A673 (cell line): ENCODE measurements around the gene CRYBB1. TPM values are rescaled to one million over a fixed set of nuclear protein-coding genes. Genes with fewer than 3 reads are reported as not detected.

Source experiments
- BruUV-seq: library from RNA; stranded (reverse); fragments of 400-500 nt; replicated peaks from 2 replicates; lab custom pipeline; 2021; lab: Mats Ljungman, UMichigan
- CTCF ChIA-PET: fragments of 300-600 bp; sonication (Branson Sonifier 250); formaldehyde crosslinking; loops from one replicate; lab custom pipeline; 2022; ENCODE audit warnings: antibody characterized with exemption; lab: Charles Lee
- POLR2A ChIA-PET: fragments of 300-600 bp; sonication (Branson Sonifier 250); formaldehyde crosslinking; loops from one replicate; lab custom pipeline; 2022; ENCODE audit warnings: antibody characterized with exemption; ENCODE audit not compliant: low non-redundant PET; lab: Charles Lee
- DNase-seq: peaks from one replicate; pipeline ENCODE4 v3.0.0-alpha.2; 2015; ENCODE audit warnings: low spot score
- H3K27ac ChIP-seq: fragments of 200-600 bp; sonication (generic); 2 replicates; pipeline ENCODE4 v1.5.1; 2016; ENCODE audit warnings: mixed run types, low read depth, mild to moderate bottlenecking, mixed read lengths, antibody characterized with exemption, low read length; ENCODE audit not compliant: poor library complexity, severe bottlenecking
- H3K27me3 ChIP-seq: fragments of 200-600 bp; sonication (generic); replicated peaks from 2 replicates; pipeline ENCODE4 v1.6.1; 2017; ENCODE audit warnings: mixed run types, low read depth, mild to moderate bottlenecking, mixed read lengths, antibody characterized with exemption, low read length; ENCODE audit not compliant: insufficient read depth, poor library complexity
- H3K36me3 ChIP-seq: fragments of 200-600 bp; sonication (generic); 2 replicates; pipeline ENCODE4 v1.6.1; 2016; ENCODE audit warnings: mixed run types, mild to moderate bottlenecking, mixed read lengths, antibody characterized with exemption, low read length; ENCODE audit not compliant: insufficient read depth, poor library complexity, severe bottlenecking
- H3K4me1 ChIP-seq: fragments of 200-600 bp; sonication (generic); 2 replicates; pipeline ENCODE4 v1.6.1; 2017; ENCODE audit warnings: mixed run types, mild to moderate bottlenecking, mixed read lengths, antibody characterized with exemption, low read length; ENCODE audit not compliant: insufficient read depth, poor library complexity, severe bottlenecking
- H3K4me3 ChIP-seq: fragments of 200-600 bp; sonication (generic); 2 replicates; pipeline ENCODE4 v1.5.1; 2016; ENCODE audit warnings: low read depth, mixed run types, mild to moderate bottlenecking, mixed read lengths, low read length; ENCODE audit not compliant: poor library complexity, severe bottlenecking
- H3K9me3 ChIP-seq: fragments of 200-600 bp; sonication (generic); 2 replicates; pipeline ENCODE4 v1.6.1; 2016; ENCODE audit warnings: mixed run types, low read depth, mild to moderate bottlenecking, mixed read lengths, antibody characterized with exemption, low read length; ENCODE audit not compliant: poor library complexity, severe bottlenecking
- CTCF ChIP-seq: fragments of 300-800, 200-600 bp; sonication (generic); conservative IDR thresholded peaks from 2 replicates; pipeline ENCODE4 v1.5.1; 2017; ENCODE audit warnings: low read depth, mild to moderate bottlenecking, antibody characterized with exemption, low read length, moderate library complexity, mixed read lengths
- EZH2 ChIP-seq: fragments of 200-600 bp; sonication (generic); IDR thresholded peaks from 2 replicates; pipeline ENCODE4 v1.6.1; 2017; ENCODE audit warnings: borderline replicate concordance, low read depth, mild to moderate bottlenecking, mixed read lengths, antibody characterized with exemption, low read length; ENCODE audit not compliant: poor library complexity, severe bottlenecking
- intact Hi-C: fragments of 100-400 bp; cut with micrococcal nuclease; formaldehyde crosslinking; loops from one replicate; pipeline ENCODE4 v1.10.0; 2022; ENCODE audit not compliant: unreplicated experiment
- microRNA-seq: library from miRNA; unstranded; fragments of <30 nt; microRNA quantifications from one replicate; pipeline ENCODE4 v1.2.0, GENCODE V29; 2021
- total RNA-seq: library from RNA; stranded (reverse); gene quantifications from 2 replicates; pipeline ENCODE4 v1.2.3, GENCODE V29; 2021

Gene CRYBB1
- total RNA-seq, 1 experiment from 2014 or later = not detected

- DNase-seq = no peak
- Histone ChIP-seq H3K27ac (no peak overlapping the region), H3K27me3 (no peaks in the 10 kb centered on the region), H3K4me3 (no peak overlapping the region), H3K4me1 (peaks cover 3% of the 10 kb centered on the region), H3K36me3 (no peaks in the 10 kb centered on the region), H3K9me3 (no peaks in the 10 kb centered on the region)
- ChIA-PET CTCF (interaction anchor here (0.6 to 0.7 kb wide), 2 partner anchors 29 to 90 kb away, joined by 4 to 12 read pairs; no protein-coding TSS in a partner anchor), POLR2A (no interaction called here)
- TF ChIP-seq CTCF (no peak), EZH2 (no peak)
- BruUV-seq = no TSS peak
- intact Hi-C loops = no loop called here
Observed at GRCh38 chr22:26551568-26551967, 66.3 kb downstream of the CRYBB1 start.

- no TSS peak for BruUV-seq
- H3K36me3 ChIP-seq = no peaks in the 10 kb centered on the region
- H3K4me3 ChIP-seq = no peak overlapping the region
- H3K27me3 ChIP-seq = no peaks in the 10 kb centered on the region
- H3K9me3 ChIP-seq = no peaks in the 10 kb centered on the region
- no peak for TF ChIP-seq EZH2
- no peak for TF ChIP-seq CTCF
- CTCF ChIA-PET = no interaction called here
- intact Hi-C loops = no loop called here
- H3K27ac ChIP-seq = no peak overlapping the region
- no peak for DNase-seq
- peaks cover 3% of the 10 kb centered on the region for H3K4me1 ChIP-seq
- POLR2A ChIA-PET = no interaction called here
Observed at GRCh38 chr22:26550498-26551033, 67.3 kb downstream of the CRYBB1 start.

DNA sequence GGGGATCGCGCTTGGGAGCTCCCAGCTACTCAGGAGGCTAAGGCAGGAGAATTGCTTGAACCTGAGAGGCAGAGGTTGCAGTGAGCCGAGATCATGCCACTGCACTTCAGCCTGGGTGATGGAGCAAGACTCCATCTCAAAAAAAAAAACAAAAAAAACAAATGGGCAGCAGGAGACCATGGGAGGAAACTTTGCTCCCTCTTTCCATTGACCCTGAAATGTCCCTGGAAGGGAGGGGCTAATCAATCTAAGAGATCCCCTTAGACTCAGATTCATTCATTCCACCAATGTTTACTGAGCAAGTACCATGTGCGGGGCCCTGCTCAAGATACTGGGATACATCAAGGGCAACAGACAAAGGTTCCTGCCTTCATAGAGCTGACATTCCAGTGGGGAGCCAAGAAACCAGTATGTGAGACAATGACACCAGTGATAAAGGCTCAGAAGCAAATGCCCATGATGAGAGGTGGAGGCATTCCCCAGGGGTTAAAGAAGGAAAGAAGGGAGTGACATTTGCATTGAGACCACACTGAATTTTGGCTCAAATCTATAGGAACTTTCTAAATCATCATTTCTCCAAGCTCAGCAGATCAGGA lies 67.8 kb downstream of the CRYBB1 start:
- H3K27ac ChIP-seq = no peak overlapping the region
- DNase-seq = peak; percentile 6
- ChIA-PET POLR2A (no interaction called here), CTCF (no interaction called here)
- H3K36me3 ChIP-seq = no peaks in the 10 kb centered on the region
- H3K9me3 ChIP-seq = no peaks in the 10 kb centered on the region
- H3K27me3 ChIP-seq = no peaks in the 10 kb centered on the region
- BruUV-seq = no TSS peak
- intact Hi-C loops = no loop called here
- peaks cover 3% of the 10 kb centered on the region for H3K4me1 ChIP-seq
- no peak overlapping the region for H3K4me3 ChIP-seq
- TF ChIP-seq CTCF = no peak
- TF ChIP-seq EZH2 = no peak

Small RNA genes within 50 kb of the gene (microRNA-seq; reads per million reads assigned to microRNA genes)
- 11.3 reads per million, percentile 32 among the genes with 10 or more reads in this experiment for gene MIR548J

Other genes starting within 250 kb of the CRYBB1 start
- 1.2 and 1.4 TPM in 2 replicates for gene ASPHD2, start 188.8 kb downstream of the CRYBB1 start, total RNA-seq
- 46.9 and 47.9 TPM in 2 replicates for gene HPS4, start 134.2 kb downstream of the CRYBB1 start, total RNA-seq
- 28.8 and 33.9 TPM in 2 replicates for gene SRRD, start 134.2 kb downstream of the CRYBB1 start, total RNA-seq
- 44.0 and 46.4 TPM in 2 replicates for gene TFIP11, start 105.6 kb downstream of the CRYBB1 start, total RNA-seq
- gene TPST2, start 27.9 kb downstream of the CRYBB1 start, total RNA-seq = 8.2 and 10.9 TPM in 2 replicates
- not detected in 2 replicates for gene CRYBA4, start 3.9 kb upstream of the CRYBB1 start, total RNA-seq
- 6.2 and 6.8 TPM in 2 replicates for gene MIAT, start 39.6 kb upstream of the CRYBB1 start, total RNA-seq